NCI-H1694 (cell line): ENCODE measurements around the gene THRSP.
A peak's percentile ranks its signal among the peaks of the same experiment; 100 is the strongest.
"Not testable (repeated sequence)": the region's sequence is repeated elsewhere in the genome, so short reads cannot be mapped to it uniquely, and the experiment has no call there.

Experiments used
- DNase-seq: peaks from one replicate; lab custom pipeline; 2025; lab: John Stamatoyannopoulos, UW

Gene THRSP

DNA sequence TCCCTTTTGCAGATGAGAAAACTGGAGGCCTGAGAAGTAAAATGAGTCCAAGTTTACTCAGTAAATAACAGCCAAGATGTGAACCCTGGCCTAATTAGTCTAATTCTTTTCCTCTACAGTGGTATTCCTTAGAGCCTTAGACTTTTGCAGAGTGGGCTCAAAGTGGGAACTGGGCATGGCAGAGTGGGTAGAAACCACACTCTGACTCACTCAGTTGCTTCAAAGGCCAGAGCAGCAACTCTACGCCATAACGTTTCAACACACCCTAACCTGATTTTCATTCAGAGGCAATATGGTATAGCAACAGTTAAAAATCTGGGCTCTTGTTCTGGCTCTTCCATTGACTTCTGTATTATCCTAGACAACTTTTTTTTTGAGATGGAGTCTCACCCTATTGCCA is 2.8 kb downstream of the THRSP start:
- no peak for DNase-seq

DNA sequence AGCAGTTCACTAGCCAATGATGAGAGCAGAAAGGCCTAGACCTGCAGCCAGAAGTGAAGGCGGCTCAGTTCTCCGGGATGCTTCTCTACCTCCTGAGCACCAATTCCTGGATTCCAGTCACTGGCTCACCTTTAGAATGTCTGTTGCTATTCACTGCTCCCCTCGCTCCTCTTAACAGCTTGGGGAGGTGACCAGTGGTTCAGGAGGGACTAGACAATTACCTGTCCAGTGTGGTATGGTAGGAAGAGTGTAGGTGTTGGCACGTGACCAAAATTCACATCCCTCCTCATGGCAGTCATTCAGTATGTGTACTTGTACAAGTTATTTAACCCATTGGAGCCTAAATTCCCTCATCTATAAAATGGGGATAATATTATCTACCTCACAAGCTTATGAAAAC is 4.0 kb downstream of the THRSP start:
- DNase-seq, result no peak

DNA sequence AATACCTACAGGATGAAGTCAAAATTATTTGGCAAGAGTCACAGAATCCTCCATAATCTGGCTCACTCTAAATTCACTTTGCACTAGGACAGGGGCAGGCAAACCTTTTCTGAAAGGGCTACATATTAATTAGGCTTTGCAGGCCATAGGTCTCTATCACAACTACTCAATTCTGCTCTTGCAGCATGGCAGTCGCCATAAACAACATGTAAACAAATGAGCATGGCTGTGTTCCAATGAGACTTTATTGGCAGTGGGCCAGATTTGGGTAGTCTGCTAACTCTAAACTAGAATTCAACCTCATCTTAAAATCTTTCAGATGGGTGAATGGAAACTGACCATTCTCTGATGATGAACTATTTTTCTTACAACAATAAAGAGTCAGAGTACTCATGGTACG is 5.8 kb downstream of the THRSP start:
- DNase-seq, result peak; percentile 33

DNA sequence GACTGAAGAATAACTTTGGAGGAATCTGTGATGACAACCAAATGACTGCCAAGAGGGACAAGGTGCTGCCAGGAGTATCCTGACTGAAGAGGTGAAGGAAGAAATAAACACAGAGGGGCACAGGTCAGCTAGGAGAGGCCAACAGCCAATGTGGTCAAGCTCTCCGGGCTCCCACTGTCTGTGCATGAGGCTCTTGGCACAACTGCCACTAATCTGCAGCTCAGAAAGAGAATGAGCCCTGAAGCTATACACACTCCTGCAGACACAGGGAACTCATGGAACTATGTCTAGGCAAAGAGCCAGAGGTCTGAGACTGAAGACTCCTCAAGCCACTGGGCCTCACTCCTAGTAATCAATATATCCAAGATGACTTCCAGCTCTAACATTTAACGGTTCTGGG is 7.0 kb downstream of the THRSP start:
- DNase-seq, result no peak

GRCh38 chr11:78071717-78072116 is 8.1 kb downstream of the THRSP start:
- DNase-seq, result no peak

DNA sequence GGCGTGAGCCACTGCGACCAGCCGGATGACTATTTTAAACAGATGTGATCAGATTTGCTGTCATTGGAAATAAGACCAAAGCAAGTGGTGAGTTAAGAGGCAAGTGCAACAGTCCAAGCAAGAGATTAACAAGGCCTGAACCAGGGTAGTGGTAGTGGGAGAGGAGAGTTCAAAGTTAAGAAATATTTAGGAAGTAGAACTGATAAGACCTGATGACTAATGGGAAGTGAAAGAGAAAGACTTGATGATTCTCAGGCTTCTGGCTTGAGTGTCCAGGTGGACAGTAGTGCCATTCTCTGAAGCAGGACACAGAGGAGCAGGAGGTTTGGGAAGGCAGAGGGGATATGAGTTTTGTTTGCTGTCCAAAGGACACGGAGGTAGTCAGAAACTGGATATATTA is 8.8 kb downstream of the THRSP start:
- no peak for DNase-seq

DNA sequence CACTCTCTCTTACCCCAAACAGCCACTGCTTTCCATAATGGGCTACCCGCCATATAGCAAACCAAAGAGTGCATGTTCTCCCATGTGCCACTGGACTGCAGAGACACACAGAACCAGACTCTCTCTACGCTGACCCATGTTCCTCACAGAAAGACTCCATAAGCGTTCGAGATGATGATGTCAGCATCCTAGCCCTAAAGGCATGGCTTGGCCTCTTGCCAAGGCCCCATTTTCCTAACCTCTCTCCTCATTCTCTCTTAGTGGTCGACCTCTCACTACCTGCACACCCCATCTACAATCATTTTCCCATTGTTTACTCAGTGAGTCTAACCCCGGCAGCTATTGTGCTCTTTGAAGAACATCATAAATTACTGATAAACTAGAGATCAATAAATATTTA is 11.1 kb downstream of the THRSP start:
- no peak for DNase-seq

DNA sequence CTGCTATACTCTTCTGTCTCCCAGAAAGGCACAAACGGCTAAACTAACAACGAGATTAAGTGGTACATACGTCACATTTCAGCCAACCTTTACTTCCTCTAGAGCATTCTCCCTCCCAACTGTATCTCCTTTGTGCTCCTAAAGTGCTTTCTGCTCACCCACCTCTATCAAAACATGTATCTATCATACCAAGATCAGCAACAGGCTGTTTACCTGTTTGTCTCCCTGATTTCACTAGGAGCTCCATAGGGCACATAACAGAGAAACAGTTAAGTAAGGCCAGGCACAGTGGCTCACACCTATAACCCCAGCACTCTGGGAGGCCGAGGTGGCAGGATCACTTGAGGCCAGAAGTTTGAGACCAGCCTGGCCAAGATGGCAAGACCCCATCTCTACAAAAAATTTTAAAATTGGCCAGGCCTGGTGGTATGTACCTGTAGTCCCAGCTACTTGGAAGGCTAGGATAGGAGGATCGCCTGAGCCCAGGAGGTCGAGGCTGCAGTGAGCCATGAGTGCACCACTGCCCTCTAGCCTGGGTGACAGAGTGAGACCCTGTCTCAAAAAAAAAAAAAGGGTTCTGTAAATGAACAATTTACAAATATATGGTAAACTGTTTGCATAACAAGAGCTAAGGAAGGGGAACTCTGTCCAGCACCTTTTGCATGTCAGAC is 13.2 kb downstream of the THRSP start:
- no peak for DNase-seq

- not testable (repeated sequence) for DNase-seq
These were observed 13.9 kb downstream of the THRSP start for GRCh38 chr11:78077592-78077991.

DNA sequence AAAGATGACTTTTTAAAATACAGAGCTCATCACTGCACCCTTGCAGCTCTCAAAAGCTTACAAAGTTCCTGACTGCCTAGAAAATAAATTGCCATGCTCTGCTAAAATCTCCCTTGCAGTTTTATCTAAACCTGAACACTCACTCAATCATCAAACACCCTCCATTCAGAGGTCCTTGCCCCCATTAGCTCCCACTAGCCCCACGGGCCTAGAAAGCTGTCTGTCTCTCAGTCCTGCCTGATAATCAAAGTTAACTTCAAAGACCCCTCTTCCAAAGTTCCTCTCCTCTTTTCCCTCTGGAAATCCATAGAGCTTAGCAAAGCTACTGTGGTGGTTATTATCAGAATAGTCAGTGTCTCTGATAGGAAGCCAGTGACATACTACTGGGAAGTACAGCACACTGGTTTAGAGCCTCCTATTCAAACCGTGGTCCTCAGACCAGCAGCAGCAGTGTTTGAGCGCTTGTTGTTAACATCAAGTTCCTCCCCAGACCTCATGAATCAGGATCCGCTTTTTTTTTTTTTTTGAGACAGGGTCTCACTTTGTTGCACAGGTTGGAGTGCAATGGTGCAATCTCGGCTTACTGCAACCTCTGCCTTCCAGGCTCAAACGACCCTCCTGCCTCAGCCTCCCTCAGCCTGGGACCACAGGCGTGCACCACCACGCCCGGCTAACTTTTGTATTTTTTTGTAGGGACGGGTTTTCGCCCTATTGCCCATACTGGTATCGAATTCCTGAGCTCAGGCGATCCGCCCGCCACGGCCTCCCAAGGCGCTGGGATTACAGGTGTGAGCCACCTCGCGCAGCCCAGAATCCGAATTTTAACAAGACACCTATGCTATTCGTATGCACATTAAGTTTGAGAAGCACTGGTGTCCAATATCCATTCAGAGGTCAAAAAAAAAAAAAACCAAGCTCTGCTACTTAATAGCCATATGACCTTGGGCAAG is 14.8 kb downstream of the THRSP start:
- no peak for DNase-seq

- no peak for DNase-seq
These were observed 15.8 kb downstream of the THRSP start, which contains the start of gene NDUFC2 for GRCh38 chr11:78079232-78080083. NDUFC2 (minus strand) TSS chr11:78079862; CDS start chr11:78079744, 118 bp downstream.

- no peak for DNase-seq
These were observed 16.6 kb downstream of the THRSP start for GRCh38 chr11:78080084-78080817.

DNA sequence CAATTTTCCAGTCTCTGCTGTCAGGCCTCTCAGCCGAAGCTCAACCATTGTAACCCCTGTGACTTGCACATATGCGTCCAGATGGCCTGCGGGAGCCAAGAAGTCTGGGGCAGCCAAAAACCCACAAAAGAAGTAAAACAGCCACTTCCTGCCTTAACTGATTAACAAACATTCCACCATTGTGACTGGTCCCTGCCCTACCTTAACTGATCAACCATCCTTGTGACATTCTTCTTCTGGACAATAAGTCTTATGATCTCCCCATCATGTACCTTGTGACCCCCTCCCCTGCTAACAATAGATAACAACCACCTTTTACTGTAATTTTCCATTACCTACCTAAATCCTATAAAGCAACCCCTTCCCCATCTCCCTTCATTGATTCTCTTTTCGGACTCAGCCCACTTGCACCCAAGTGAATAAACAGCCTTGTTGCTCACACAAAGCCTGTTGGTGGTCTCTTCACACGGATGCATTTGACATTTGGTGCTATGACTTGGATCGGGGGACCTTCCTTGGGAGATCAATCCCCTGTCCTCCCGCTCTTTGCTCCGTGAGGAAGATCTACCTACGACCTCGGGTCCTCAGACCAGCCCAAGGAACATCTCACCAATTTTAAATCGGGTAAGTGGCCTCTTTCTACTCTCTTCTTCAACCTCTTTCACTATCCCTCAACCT is 17.3 kb downstream of the THRSP start:
- DNase-seq, result no peak

- no peak for DNase-seq
These were observed 17.9 kb downstream of the THRSP start for GRCh38 chr11:78081583-78081982.

GRCh38 chr11:78082146-78082545 is 18.5 kb downstream of the THRSP start:
- DNase-seq, result no peak

DNA sequence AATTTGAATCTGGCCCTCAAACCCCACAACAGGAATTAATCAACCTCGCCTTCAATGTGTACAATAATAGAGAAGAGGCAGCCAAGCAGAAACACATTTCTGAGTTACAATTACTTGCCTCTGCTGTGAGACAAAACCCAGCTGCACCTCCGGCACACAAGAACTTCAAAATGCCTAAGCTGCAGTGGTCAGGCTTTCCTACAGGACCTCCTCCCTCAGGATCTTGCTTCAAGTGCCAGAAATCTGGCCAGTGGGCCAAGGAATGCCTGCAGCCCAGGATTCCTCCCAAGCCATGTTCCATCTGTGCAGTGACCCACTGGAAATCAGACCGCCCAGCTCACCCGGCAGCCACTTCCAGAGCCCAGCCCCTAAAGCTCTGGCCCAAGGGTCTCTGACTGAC is 19.4 kb downstream of the THRSP start:
- no peak for DNase-seq

DNA sequence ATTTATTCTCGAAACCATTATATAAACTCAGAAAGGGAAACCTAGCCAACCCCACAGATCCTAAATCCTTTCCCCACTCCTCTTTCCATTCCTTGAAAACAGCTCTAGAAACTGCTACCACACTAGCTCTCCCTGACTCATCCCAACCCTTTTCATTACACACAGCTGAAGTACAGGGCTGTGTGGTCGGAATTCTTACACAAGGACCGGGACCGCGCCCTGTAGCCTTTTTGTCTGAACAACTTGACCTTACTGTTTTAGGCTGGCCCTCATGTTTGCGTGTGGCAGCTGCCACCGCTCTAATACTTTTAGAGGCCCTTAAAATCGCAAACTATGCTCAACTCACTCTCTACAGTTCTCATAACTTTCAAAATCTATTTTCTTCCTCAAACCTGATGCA is 20.8 kb downstream of the THRSP start:
- DNase-seq, result not testable (repeated sequence)

DNA sequence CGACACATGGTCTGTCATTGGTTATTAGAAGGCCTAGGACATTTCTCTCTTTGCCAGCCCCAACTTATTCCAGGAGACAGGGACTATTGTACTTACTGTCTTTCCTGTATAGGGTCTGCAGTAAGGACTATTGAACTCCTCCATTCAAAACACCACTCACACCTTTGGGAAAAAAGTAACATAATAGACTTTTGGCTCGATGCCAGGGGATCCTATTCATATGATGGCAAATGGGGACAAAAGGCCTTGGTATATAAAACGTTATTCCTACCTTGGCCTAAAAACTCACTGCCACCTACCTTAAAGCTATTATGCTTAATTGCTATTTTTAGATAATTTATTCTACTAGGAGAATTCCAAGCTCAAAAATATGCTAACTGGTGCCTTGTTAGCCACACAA is 22.3 kb downstream of the THRSP start:
- DNase-seq, result no peak

- DNase-seq, result peak; percentile 18
These were observed 22.9 kb downstream of the THRSP start for GRCh38 chr11:78086521-78087074.

DNA sequence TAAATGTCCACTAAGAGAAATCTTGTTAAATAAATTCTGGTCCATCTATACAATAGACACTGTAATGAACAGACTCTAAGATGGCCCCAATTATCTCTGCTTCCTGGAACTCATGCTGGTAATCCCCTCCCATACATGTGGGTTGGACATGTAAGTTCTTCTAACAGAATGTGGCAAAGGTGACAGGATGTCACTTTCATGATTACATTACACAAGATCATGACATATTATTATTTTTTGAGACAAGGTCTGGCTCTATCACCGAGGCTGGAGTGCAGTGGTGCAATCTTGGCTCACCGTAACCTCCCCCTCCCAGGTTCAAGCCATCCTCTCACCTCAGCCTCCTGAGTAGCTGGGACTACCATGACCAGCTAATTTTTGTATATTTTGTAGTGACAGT is 30.6 kb downstream of the THRSP start:
- DNase-seq, result no peak
